Stimulated activated CD8-positive, alpha-beta memory T cell treated with anti-CD3 and anti-CD28 coated beads, Interleukin-7, amount 100 ng/mL, for 1 hour (primary cell): ENCODE measurements around the gene TRIM72.
"Not testable (repeated sequence)": the region's sequence is repeated elsewhere in the genome, so short reads cannot be mapped to it uniquely, and the experiment has no call there.

Experiments
- DNase-seq, 2 donors: peaks; one replicate each; pipeline ENCODE4 v3.0.0-alpha.2; 2020; ENCODE audit warnings: low read depth in 2 of 2

Gene TRIM72, protein sequence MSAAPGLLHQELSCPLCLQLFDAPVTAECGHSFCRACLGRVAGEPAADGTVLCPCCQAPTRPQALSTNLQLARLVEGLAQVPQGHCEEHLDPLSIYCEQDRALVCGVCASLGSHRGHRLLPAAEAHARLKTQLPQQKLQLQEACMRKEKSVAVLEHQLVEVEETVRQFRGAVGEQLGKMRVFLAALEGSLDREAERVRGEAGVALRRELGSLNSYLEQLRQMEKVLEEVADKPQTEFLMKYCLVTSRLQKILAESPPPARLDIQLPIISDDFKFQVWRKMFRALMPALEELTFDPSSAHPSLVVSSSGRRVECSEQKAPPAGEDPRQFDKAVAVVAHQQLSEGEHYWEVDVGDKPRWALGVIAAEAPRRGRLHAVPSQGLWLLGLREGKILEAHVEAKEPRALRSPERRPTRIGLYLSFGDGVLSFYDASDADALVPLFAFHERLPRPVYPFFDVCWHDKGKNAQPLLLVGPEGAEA

DNA sequence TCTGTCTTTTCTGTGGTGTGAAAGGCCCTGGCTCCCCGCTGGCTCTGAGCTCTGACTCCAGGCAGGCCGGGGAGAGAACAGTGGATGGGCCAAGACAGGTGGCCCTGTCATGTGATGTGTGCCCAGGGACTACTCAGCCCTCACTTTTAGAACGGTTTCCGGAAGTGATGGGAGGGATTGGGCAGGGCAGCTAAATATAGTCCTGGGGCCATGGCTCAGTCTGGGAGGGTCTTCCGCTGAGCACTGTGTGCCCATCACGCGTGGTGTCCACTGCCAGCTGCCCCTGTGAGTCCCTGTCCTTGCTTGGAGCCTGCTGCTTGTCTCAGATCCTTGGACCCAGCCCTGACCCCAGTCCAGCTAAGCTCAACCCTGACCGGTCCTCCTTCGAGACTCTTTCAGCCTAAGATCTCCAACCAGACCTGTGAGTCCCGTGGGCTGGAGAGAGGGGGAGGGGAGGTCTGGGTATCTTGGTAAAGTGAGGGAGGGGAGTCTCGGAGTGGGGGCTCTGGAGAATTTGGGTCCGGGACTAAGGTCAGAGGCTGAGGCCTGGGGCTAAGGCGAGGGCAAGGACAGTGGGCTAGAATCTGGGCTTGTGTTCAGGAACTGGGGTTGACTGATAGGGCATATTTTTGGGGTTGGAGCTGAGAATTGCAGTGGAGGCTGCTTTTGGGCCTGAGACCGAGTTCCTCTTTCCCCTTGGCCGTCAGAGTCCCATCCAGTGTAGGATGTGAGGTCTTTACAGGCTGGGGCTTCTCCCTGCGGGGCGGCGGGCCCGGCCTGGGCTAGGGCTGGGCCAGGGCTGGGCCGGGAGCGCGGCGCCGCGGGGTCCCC, at the start of gene TRIM72:
Gene TRIM72 (plus strand): TSS at position 243 of the 831 bp plus-strand sequence. CDS start 620 bp downstream, outside the sequence.
- no peak for DNase-seq

DNA sequence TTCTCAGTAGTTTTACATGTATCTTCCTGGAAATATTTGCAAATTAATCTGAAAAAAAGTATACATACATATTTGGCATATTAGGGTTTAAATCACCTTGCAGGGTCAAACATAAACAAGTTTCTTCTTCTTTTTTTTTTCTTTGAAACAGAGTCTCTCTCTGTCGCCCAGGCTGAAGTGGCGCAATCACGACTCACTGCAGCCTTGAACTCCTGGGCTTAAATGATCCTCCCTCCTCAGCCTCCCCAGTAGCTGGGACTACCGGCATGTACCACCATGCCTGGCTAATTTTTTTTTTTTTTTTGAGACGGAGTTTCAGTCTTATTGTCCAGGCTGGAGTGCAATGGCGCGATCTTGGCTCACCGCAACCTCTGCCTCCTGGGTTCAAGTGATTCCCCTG, 46.6 kb upstream of the TRIM72 start:
- DNase-seq: no peak

DNA sequence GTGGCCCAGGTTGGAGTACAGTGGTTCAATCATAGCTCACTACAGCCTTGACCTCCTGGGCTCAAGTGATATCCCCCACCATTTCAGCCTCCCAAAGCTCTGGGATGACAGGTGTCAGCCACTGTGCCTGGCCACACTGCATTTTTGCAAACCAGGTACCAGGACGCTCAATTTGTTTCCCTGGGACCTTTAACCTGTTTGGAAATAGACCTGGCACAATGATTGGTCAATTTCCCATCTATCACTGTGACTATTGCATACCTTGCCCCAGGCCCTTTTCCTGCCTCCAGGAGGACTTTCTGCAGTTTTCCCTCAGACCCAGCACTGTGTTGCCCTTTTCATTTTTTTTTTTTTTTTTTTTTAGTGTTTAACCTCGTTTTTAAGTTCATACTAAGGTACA, 45.1 kb upstream of the TRIM72 start:
- DNase-seq: no peak

DNA sequence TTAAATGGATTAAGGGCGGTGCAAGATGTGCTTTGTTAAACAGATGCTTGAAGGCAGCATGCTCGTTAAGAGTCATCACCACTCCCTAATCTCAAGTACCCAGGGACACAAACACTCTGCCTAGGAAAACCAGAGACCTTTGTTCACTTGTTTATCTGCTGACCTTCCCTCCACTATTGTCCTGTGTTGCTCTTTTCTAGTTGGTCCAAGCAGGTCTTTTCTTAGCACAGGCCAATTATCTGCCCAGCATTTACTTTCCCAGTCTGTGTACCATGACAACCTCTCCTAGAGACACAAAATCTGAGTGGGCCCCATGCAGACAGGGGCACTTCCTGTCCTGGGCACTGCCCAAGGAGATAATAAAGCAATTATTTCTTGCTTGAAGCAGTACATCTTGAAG, 43.9 kb upstream of the TRIM72 start:
- DNase-seq: not testable (repeated sequence)

DNA sequence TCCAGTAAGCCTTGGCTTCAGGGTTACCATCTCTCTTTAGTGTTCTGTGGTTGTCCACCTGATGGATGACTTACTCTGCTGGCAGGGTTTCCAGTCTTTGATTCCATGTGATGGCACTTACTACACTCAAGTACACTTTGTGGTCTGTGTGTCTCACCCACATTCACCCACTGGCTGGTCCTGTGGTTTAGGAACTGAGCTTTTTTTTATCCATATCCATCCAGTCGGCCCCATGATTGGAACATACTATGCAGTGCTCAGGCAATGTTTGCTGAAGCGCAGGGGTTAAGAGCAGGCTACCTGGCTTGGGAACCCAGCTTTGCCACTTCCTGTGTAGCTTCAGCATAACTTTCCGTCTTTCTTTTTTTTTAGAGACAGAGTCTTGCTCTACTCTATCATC, 36.8 kb upstream of the TRIM72 start:
- DNase-seq: no peak

DNA sequence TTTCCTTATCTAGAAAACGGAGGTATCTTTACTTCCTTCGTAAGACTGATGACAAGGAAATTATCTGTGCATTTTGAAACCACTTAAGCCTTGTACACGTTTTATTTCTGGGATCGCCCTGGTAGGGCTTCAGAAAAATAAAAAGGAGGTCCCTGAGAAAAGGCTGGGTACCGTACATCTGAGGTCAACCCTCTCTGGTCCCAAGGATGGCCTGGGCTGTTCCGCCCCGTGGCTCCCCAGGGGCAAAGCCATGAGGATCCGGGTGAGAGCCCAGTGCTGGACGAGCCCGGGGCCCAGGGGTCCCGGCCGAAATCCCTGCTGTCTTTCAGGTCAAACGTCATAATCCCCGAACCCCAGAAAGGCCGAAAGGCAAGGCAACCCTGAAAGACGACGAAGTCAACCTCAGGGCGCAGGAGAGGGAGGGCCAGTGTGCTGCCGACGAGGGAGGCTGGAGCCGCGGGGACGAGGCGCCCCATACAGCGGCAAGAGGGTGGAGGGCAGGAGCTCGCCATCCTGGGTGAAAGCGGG, 34.6 kb upstream of the TRIM72 start:
- DNase-seq: no peak

DNA sequence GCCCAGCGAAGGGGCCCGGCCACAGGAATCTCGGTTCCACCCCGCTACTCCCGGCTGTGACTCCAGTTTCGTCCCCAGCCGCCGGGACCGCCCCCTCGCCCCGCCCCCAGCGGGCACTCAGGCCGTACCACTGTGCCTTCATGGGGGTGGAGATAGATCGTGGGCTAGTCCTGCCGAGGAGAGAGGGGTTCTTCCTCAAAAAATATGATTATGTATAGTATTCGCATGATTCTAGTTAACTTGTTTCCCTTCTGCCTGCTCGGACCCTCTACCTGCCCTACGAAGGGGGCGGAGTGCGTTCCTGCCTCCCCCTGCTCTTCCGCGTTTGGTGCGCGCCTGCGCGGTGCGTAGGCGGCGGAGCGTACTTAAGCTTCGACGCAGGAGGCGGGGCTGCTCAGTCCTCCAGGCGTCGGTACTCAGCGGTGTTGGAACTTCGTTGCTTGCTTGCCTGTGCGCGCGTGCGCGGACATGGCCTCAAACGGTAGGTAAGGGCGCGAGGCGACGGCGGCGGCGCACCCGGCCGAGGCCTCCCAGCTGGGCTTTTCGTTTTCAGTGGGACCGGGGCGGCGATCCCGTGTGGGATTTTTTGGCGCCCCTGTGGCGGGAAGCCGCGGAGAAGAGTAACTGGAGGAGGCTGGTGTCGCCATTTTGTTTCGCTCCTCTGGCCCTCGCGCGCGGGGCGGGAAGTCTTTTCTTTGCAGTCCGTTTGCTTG, 34.0 kb upstream of the TRIM72 start, which contains the start of gene FUS:
Gene FUS (plus strand): TSS at position 393 of the 713 bp plus-strand sequence. CDS start 76 bp downstream, at position 469.
- DNase-seq: peak; percentile 84 to 86

DNA sequence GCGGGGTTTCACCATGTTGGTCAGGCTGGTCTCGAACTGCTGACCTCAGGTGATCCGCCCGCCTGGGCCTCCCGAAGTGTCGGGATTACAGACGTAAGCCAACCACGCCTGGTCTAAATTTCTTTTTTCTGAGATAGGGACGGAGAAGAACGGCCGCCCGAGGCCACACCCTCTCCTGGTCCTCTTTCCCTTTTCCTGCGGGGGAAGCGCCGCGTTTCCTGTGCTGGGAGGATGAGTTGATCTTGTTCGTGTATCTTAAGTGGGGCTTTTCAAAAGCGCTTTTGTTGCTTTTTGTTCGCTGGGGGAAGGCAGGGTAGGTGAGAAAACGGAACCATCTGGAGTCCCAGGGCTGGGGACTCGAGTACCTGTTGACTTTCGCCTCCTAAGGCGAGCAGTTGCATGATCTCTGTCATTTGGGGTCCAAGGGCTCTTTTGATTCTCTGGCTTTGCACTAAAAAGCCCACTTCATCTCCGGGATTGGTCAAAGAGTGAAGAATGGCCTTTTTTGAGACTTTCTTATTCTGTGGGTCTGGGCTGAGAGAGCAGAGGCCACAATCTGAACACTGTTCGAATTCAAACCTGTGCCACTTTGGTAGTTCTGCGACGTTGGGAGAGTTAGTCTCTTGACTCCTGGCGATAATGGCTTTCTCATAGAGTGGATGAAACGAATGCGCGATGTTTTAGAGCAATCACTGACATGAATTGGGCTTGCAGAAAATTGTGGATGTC, 32.7 kb upstream of the TRIM72 start:
- no peak for DNase-seq

DNA sequence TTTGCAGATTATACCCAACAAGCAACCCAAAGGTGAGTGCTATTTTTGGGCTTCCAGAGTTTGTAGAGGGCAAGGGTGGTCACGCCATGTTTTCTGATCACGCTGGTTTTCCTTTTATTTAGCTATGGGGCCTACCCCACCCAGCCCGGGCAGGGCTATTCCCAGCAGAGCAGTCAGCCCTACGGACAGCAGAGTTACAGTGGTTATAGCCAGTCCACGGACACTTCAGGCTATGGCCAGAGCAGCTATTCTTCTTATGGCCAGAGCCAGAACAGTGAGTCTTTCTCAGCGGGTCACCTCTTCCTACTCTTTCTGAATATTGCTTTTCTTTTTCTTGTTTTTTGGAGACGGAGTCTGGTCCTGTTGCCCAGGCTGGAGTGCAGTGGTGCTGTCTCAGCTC, 31.5 kb upstream of the TRIM72 start:
- no peak for DNase-seq

DNA sequence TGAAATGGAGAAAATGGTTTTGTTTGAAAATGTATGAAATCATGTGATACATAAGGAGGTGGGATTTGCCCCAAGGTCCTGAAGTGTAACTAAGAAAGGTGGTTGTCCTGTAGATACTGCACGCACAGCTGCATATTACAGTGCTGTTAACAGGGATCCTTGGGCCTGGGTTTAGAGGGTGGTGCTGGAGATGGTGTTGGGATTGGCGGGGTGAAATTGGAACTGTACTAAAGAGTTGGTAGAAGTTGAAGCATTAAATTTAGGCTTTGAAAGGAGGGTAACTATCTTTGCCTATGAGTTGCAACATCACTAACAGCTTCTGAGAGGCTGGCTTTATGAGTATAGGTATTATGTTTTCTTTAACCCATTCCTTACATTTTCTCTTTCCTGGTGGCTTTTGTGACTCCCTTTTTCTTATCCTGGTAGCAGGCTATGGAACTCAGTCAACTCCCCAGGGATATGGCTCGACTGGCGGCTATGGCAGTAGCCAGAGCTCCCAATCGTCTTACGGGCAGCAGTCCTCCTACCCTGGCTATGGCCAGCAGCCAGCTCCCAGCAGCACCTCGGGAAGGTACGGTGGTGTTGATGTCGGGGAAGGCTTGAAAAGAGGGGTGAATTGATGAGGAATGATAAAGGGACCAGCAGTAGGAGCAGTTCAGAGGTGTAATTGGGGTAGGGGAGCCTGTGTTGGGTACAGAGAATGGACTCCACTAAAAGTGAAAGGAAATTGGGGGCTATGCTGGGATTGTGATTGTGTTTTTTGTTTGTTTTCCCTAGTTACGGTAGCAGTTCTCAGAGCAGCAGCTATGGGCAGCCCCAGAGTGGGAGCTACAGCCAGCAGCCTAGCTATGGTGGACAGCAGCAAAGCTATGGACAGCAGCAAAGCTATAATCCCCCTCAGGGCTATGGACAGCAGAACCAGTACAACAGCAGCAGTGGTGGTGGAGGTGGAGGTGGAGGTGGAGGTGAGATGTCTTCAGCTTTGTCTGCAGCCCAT, 30.2 kb upstream of the TRIM72 start:
- no peak for DNase-seq

DNA sequence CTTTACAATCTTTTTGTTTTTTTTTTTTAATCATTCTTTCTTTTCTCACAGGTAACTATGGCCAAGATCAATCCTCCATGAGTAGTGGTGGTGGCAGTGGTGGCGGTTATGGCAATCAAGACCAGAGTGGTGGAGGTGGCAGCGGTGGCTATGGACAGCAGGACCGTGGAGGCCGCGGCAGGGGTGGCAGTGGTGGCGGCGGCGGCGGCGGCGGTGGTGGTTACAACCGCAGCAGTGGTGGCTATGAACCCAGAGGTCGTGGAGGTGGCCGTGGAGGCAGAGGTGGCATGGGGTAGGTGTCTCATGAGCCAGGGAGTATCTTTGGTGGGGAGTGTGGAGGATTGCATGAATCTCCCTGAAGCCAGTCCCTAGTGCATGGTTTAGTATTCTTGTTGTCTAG, 29.0 kb upstream of the TRIM72 start:
- no peak for DNase-seq

DNA sequence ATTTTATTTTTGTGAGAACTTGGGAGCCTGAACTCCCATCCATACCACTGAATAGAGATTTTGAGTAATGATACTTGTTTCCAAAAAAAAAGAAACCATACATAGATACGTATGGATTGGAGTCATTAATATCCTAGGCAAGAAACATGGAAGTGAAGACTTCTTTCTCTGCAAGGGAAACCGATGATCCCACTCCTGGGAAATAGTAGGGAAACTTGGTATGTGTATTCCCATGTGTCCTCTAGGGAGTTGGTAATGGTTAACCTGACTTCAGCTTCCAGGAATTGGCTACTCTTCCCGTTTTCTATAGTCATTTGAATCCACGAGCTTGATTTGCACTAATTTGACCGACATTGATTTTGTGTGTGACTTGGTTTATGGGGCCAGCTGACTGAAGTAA, 28.6 kb upstream of the TRIM72 start:
- no peak for DNase-seq

DNA sequence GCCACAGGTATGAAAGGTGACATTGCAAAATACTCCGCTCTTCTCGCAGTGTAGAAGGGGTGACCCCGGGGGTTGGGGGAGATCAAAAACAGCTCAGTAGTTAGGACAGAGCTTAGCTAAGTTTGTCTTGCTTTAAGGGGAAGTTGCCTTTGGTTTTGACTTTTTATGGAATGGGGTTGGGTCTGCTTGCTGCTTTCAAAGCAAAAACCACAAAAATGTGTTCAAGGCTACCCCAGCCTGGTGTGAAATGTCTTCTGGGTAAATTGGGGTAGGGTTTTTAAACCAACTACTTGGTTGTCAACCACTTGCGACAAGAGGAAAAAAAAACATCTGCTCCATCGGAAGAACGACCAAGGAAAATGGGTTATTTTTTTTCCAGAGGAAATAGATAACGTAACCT, 27.7 kb upstream of the TRIM72 start:
- no peak for DNase-seq

DNA sequence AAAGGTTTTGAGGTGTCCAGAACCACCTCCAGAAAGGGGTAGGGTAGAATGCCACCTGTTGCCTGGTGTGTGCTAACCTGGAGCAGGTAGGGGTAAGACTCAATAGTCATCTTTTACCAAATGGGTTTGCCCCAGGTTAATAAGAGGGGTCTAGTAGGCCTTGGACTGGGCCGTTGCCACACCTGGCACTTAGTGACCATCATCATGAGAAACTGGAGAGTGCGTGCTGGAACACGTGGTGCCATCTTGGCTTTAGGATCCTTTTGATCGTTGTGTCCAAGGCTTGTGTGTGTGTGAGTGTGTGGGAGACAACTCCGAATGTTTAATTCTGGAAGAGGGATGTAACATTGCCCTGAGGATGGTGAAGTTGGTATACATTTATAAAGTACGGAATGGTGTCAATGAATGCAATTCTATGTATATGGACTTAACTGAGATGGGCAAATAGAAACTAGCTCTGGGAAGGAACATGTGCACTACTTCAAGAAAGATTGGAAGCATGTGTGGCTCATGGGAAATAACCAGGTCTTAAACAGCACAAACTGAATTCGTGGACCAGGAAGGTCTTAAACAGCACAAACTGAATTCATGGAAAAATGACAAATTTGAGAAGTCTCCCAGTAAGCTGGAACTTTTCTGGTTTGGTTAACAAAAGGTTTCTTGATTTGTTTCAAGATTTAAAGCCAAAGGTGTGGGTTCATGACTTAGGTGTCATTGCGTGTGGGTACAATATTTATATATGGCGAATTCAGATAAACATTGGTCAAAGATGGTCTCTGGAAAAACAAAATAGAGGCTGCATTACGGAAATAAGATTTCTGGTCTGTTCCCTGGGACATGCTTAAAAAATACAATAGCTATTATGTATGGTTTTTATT, 26.8 kb upstream of the TRIM72 start:
- no peak for DNase-seq

DNA sequence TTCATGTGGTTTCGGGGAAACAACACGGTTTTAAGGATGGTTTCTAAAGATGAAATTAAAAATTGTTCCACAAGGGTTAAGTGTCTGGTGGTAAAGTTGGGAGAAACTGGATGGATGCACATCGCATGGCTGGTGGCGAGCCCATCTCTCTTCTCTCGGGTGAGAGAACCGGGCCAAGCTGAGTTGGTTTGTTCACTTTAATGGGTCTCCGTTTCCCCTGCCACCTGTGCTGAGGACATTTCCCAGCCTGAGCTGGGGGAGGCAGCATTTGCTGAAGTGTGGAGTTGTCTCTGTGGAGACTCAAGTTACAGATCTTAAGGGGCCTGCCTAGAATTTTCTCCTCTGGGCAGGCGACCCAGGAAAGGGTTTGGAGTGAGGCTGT, 26.1 kb upstream of the TRIM72 start:
- DNase-seq: no peak

DNA sequence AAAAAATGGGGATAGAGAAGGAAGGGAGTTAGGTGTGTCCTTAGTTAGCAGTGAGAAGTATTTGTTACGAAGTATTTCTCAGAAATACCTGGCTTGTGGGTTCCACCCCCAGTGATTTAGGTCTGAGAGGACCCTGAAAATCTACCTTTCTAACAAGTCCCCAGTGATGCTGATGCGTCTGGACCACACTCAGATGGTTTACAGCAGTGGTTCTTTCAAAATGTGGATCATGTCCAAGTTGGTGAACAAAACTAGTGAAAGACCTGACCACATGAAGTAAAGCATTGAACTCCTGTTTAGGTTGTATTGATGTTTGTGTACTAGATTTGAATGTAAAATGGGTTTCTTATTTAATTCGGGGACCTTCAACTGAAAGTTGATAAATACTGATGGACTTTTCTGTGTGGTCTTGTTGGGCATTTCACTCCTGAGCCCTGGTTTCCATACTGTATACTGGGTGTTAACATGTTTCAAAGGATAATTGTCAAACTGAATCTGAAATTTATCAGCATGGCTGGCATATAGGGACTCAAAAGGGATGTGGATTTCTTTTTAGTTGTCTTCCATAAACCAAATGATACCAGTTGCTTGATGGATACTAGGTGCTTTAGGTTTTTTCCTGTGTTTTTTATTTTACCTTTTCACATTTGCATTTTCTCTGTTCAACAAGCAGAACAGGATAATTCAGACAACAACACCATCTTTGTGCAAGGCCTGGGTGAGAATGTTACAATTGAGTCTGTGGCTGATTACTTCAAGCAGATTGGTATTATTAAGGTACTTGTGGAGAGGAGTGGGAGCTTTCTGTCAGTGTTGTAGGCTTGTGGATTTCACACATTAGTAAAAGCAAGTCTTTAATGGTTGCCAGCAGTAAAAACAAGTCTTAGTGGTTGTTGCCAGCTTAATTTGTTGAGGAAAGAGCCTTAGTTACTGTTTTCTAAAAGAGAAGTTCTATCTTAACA, 25.2 kb upstream of the TRIM72 start:
- no peak for DNase-seq

DNA sequence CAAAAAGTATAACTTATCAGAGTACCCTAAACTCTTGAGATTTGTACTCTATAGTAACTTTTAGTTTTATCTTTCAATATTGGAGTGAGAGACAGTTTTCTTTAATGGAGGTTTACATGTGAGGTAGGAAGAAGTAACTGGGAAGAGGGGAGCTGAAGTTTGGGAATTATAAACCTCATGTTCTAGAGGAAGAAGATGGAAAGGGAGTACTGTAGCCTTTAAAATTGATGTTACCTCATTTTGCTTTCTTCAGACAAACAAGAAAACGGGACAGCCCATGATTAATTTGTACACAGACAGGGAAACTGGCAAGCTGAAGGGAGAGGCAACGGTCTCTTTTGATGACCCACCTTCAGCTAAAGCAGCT, 24.5 kb upstream of the TRIM72 start:
- no peak for DNase-seq

DNA sequence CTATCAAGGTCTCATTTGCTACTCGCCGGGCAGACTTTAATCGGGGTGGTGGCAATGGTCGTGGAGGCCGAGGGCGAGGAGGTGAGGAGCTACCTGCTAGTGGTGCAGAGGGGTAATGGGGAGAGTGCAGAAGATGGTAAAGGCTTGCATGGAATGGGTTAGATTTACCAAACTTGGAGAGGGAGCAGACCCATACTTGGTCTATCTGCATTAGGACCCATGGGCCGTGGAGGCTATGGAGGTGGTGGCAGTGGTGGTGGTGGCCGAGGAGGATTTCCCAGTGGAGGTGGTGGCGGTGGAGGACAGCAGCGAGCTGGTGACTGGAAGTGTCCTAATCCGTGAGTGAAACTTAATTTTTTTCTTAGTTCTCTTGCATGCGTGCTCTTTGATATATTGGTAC, 23.9 kb upstream of the TRIM72 start:
- no peak for DNase-seq
